Bone marrow (tissue), 2 donors: ENCODE results near the gene MIA.
"Not testable (repeated sequence)": the region's sequence is repeated elsewhere in the genome, so short reads cannot be mapped to it uniquely, and the experiment has no call there.

ENCODE experiments used
- DNase-seq, 2 donors: peaks; one replicate each; lab custom pipeline; 2025; lab: John Stamatoyannopoulos, UW

Gene MIA

DNA sequence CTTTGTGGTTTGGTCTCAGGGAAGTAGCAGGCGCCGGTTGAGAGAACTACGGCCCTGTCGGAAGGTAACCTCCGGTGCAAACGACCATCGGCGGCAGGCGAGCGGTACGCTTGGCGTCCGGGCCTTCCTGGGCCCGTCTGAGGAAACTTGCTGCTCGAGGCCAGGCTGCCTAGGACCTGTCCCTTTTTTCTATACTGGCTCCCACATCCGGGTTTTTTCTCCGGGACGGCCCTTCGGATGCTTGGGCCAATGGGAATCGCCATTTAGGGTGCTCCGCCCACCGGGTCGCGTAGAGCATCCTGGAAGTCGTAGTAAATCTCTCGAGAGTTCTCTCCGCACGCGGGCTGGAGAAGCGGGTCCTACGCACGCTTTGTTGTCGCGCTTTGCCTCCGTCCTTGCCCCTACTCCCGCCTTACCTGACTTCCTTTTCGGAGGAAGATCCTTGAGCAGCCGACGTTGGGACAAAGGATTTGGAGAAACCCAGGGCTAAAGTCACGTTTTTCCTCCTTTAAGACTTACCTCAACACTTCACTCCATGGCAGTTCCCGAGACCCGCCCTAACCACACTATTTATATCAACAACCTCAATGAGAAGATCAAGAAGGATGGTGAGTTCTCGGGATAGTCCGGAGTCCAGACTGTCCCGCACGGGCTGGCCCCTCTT, 24.3 kb upstream of the MIA start, which contains the start of gene SNRPA:
Gene SNRPA, plus strand, starts transcription at position 330 of the 664 bp plus-strand sequence. Its CDS starts 206 bp downstream, at position 536.
- DNase-seq: peak in 1 of 2 donors; percentile 98

DNA sequence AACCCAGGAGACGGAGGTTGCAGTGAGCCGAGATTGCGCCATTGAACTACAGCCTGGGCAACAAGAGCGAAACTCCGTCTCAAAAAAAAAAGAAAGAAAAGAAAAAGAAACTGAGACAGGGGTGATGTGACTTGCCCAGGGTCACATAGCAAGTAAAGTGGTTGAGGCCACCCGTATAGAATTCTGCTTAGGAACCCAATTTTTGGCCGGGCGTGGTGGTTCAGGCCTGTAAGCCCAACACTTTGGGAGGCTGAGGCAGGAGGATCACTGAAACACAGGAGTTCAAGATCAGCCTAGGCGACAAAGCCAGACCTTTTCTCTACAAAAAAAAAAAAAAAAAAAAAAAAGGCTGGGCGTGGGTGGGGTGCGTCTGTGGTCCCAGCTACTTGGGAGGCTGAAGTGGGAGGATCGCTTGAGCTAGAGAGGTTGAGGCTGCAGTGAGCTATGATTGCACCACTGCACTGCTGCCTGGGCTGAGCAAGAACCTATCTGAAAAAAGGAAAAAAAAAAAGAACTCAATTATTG, 23.0 kb upstream of the MIA start:
- DNase-seq: no peak

DNA sequence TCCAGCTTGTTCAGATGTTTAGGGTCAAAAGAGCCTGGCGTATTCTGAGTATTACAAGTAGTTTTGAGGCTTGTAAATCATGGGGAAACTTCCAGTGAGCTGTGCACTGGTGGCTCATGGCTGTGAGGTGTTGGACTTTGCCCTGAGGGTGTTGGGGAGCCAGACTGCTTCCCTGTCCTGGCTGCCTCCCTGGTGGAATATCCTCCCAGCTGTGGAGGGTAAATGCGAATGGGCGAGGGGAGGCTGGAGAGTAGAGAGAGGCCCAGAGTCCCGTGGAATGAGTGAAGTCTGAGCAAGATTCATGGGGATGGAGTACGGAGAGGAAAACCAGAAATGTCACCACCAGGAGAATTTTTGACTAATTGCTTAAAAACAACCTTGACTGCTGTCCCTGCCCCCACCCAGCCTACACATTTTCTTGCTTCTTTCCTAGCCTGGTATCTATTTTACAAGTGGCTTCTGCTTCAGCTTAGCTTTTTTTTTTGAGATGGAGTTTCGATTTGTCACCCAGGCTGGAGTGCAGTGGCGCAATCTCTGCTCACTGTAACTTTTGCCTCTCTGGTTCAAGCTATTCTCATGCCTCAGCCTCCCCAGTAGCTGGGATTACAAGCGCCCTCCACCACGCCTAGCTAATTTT, 20.6 kb upstream of the MIA start:
- no peak for DNase-seq

DNA sequence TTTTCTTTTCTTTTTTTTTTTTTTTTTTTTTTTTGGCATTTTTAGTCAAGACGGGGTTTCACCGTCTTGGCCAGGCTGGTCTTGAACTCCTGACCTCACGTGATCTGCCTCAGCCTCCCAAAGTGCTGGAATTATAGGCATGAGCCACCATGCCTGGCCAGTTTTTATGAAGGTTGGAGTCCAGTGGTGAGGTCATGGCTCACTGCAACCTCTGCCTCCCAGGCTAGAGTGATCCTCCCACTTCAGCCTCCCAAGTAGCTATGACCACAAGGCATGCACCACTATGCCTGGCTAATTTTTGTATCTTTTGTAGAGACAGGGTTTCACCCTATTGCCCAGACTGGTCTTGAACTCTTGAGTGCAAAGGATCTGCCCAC, 20.1 kb upstream of the MIA start:
- DNase-seq: no peak

DNA sequence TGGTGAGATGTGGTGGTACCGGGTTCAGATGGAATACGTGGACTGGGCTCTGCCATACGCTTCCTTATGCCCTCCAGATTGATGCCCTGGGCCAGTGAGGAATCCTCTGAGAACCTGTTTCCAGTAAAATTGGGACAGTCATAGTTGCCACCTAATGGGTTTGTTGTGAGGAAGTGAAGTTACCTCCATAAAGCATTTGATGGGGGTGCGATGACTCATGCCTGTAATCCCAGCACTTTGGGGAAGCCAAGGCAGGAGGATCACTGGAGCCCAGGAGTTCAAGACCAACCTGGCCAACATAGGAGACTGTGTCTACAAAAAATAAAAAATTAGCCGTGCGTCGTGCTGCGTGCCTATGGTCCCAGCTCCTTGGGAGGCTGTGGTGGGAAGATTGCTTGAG, 19.5 kb upstream of the MIA start:
- no peak for DNase-seq

DNA sequence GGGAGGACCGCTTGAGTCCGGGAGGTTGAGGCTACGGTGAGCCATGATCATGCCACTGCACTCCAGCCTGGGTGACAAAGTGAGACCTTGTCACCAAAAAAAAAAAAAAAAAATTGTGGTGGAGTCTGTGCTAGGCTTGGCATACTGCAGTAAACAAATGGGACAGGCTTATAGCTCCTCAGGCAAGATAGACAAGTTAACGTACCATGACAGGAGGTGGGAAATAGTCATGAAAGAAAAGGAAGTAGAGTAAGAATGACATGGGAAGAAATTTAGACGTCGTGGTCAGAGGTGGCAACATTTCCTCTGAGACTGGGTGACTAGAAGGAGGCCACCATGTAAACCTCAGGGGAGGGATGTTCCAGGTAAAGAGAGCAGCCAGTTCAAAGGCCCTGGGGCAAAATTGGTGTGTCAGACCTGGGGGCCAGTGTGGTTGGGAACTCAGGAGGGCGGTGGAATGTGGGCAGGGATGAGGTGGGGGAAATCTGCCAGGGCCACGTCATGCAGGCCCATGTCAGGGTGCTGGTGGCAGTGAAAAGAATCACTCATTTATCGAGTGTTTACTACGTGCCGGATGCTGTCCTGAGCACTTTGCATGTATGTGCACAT, 18.7 kb upstream of the MIA start:
- no peak for DNase-seq

DNA sequence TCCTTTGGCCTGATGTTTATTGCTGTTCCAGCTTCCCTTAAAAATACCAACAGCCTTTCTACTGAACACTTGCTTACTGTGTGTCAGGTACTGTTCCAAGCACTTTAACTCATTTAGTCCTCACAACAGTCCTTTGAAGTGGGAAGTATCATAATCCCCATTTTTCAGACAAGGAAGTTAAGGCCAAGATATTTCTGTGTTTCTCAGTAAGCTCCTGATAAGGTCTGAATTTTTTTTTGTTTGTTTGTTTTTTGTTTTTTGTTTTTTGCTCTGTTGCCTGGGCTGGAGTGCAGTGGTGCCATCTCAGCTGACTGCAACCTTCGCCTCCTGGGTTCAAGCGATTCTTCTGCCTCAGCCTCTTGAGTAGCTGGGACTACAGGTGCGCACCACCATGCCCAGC, 16.8 kb upstream of the MIA start:
- DNase-seq: no peak

DNA sequence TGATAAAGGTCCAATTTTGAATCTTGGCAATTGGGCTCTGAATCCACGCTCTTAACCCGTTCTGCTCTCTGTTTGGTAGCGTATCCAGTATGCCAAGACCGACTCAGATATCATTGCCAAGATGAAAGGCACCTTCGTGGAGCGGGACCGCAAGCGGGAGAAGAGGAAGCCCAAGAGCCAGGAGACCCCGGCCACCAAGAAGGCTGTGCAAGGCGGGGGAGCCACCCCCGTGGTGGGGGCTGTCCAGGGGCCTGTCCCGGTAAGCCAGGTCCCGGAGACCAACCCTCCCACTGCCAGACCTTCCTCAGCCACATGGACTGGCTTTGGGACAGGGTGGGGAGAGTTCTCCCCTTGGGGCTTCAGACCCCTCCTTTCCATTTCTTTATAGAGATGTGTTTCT, 16.0 kb upstream of the MIA start:
- DNase-seq: no peak

DNA sequence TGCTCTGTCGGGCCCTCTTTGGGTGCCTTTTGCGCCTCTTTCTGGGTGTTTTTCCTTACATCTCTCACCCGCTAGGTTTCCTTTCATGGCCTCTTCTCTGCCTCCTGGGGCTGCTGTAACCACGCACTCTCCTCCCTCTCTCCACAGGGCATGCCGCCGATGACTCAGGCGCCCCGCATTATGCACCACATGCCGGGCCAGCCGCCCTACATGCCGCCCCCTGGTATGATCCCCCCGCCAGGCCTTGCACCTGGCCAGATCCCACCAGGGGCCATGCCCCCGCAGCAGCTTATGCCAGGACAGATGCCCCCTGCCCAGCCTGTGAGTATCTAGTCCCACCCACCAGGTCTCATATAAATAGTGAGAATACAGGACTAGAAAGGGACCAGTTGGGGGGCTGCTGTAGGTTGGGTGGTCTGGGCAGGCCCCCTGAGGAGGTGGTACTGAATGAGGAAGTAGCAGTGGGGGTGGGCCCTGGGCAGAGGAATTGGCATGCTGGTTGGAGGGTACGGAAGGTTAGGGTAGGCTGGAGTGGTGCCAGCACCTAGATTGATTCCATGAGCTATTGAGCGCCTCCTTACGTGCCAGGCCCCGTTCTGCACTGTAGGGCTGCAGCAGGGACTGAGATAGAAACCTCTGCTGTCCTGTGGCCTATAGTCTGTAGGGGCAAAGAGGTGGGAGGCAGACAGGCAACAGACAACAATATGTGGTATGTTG, 12.4 kb upstream of the MIA start:
- DNase-seq: no peak

DNA sequence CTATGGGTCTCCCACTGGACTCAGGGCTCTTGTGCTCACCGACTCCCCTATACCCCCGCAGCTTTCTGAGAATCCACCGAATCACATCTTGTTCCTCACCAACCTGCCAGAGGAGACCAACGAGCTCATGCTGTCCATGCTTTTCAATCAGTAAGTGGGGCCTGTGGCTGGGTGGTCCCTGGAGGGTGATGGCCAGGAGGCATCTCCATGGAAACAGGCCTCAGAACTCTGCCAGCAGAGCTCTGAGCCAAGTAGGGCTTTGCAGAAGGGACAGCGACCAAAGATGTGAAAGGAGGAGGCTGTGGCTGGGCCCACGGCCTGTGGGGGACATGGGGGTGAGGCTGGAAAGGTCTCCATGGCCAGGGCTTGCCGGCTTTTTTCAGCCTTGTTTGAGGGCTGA, 11.8 kb upstream of the MIA start:
- DNase-seq: no peak

DNA sequence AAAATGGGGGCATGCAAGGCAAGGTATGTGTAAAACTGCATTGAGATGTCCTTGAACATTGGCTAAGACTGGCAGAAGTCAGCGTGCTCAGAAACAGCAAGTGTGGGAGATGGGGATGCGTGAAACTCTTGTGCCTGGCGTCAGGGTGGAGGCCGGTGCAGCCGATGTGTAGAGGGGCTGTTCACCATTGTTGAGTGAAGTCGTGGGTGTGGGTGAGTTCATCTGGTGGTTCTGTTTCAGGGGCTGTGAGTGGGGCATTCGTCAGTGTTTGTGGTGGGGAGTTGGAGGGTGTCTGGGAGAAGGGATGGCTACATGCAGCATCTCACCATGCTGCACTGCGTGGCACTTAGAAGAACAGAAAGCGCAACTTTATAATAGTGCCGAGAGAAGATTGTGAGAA, 11.4 kb upstream of the MIA start:
- DNase-seq: no peak

DNA sequence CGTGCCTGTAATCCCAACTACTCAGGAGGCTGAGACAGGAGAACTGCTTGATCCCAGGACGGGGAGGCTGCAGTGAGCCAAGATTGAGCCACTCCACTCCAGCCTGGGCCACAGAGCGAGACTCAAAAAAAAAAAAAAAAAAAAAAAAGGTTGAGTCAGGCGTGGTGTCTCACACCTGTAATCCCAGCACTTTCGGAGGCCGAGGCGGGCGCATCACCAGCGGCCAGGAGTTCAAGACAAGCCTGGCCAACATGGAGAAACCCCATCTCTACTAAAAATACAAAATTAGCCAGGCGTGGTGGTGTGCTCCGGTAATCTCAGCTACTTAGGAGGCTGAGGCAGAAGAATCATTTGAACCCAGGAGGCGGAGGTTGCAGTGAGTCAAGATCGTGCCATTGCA, 8.9 kb upstream of the MIA start:
- not testable (repeated sequence) for DNase-seq

DNA sequence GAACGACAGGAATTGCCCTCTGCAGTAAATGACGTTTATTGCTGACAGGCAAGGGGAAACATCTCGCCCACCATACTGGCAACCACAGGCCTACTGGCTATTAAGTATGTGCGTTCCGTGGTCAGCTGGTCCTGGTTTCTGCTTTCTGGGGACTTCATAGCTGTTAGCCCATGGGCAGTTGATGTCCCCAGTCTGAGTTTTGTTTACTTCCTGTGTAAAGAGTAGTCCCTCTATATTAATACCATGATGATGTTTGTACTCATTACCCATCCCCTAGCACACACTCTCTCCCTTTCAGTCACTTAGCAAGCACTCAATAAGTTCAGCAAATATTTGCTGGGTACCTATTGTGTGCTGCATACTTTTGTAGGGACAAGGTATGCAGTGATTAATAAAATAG, 6.5 kb upstream of the MIA start:
- no peak for DNase-seq

DNA sequence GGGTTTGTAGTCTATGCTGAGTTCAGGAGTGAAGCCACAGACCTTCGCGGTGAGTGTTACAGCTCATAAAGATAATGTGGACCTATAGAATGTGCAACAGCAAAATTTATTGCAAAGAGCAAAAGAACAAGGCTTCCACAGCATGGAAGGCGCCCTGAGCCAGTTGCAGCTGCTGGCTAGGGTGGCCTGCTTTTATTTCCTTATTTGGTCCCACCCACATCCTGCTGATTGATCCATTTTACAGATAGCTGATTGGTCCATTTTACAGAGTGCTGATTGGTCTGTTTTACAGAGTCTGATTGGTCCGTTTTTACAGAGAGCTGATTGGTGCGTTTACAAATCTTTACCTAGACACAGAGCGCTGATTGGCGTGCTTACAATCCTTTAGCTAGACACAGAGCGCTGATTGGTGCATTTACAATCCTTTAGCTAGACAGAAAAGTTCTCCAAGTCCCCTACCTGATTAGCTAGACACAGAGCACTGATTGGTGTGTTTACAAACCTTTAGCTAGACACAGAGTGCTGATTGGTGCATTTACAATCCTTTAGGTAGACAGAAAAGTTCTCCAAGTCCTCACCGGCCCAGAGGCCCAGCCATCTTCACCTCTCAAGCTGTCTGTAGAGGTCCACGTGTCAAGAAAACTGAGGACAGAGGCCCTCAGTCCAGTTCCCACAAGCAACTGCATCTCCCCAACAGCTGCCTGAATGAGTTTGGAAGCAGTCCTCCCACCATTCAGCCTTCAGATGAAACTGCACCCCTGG, 4.0 kb upstream of the MIA start:
- DNase-seq: not testable (repeated sequence)

DNA sequence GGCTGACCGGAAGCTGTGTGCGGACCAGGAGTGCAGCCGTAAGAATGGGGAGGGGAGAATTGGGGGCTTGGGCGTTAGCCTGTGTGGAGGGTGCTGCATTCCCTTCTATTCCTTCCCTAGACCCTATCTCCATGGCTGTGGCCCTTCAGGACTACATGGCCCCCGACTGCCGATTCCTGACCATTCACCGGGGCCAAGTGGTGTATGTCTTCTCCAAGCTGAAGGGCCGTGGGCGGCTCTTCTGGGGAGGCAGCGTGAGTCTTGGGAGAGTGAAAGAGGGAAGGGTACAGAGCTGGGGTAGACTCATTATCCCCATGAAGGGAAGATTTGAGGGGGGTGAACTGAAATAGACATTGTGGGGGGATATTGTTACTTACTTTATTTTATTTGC, 306 bp downstream of the MIA start:
- DNase-seq: no peak

DNA sequence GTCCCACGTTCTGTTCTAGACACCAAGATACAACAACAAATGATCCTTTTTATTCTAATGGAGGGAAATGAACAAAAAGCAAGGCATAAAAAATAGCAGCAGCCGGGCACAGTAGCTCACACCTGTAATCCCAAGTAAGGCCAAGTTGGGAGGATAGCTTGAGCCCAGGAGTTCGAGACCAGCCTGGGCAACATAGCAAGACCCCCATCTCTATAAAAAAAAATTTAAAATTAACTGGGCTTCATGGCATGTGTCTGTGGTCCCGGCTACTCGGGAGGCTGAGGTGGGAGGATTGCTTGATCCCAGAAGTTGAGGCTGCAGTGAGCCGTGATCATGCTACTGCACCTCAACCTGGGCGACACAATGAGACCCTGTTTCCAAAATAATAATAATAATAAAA, 1.0 kb downstream of the MIA start:
- no peak for DNase-seq

DNA sequence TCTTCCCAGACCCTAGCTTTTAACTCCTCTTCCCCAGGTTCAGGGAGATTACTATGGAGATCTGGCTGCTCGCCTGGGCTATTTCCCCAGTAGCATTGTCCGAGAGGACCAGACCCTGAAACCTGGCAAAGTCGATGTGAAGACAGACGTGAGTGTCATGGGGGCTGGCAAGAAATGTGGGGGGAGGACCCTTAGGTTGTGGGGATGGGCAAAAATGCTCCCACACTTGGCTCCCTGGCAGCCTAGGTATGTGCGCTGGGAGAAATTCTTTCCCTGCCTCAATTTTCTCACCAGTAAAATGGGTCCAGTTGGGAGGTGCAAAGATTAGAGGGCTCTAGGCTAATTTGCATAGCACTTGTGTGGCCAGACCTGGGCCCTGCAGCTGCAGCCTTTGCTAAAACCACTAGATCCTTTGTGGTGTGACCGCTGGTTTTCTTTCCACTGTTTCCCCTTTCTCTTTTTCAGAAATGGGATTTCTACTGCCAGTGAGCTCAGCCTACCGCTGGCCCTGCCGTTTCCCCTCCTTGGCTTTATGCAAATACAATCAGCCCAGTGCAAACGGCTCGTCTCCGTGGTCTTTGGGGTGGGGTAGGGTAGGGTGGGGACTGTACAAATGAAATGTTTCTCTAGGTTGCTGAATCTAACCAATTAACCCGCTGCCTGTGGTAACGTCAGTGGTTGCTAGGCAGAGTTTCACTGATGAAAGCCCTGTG, 1.8 kb downstream of the MIA start:
- peak; percentile 87 to 97 for DNase-seq

DNA sequence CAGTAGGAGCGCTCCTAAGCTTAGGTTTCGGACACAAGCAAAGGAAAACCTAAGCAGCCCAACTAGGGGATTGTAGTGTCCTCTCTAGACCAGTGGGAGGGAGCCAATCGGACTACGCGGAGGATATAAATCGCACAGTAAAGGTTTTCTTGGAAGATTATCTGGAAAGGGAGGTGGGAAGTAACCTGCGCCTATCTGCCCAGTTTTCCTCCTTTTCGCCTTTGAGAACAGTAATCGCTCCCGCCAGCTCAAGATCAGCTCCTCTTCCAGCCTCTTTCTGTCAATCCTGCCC, 2.3 kb downstream of the MIA start:
- no peak for DNase-seq

DNA sequence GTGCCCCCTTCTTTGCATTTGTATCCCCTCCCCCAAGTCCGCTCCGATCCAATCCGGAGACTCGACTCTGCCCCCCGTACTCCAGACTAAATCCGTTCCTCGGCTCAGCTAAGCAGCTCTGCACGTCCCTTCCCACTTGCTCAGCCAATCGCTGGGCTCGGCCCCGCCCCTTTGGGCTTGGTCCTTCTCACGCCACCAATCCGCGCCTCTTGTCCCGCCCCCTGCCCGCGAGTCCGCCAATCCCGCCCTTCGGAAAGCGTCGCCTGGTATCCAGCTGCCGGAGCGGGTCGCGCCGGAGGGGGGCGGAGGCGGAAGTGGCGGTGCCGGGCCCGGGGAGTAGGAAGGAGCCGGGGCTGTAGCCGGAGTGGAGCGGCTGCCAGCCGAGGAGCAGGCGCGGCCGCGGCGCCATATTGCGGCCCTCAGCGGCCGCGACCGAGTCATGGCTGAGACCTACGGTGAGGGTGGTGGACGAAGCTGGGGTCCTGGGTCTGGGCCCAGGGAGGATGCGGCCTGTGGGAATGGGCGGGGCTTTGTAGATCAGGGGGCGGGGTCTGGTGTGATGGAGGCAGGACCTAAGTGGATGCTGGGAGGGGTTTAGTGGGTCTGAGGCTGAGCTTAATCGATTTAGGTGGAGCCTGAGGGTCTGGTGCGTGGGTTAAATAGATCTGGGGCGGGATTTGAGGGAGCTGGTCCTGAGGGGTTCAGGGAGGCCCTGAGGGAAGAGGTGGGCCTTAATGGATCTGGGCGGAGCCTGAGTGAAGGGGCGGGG, 2.8 kb downstream of the MIA start, which contains the start of gene RAB4B:
Gene RAB4B, plus strand, starts transcription at position 311 of the 769 bp plus-strand sequence. Its CDS starts 129 bp downstream, at position 440.
- DNase-seq: peak; percentile 99

DNA sequence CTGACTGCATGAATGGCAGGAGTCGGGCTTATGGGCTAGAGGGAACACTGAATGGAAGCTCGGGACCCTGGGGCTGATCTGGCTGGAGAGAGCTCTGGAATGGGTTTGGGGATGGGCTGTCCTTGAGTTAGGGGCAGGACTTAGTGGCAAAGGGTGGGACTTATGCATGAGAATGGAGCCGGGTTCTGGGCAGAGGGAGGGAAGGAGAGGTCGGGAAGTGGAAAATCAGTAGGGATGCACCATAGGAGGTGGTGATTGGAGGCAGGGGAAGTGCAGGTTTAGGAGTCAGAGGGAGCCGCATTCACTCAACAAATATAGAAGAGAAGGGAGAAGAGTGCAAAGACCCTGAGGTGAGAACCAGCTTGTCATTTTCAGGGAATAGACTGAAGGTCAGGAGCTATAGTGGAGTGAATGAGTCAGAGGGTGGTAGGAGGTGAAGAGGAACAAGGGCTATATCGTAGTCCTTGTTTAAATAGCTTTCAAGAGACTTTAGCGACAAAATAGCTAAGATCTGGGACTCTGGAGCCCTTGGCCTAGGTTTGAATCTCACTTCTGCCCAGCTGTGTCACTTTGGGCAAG, 3.5 kb downstream of the MIA start:
- DNase-seq: peak in 1 of 2 donors; percentile 25
